CD4-positive, CD25-positive, alpha-beta regulatory T cell (primary cell): Measurements from ENCODE around the gene PYCR2. TPM values are rescaled to one million over a fixed set of nuclear protein-coding genes. Genes with fewer than 3 reads are reported as not detected.
"Not testable (repeated sequence)": the region's sequence is repeated elsewhere in the genome, so short reads cannot be mapped to it uniquely, and the experiment has no call there.

ENCODE experiments used
- ATAC-seq, 2 donors: fragments of 150-1000 bp; cut with Tn5 transposase; one replicate each; pipeline ENCODE4 v1.10.0; 2021; ENCODE audit warnings: low read depth in 2 of 2, moderate number of reproducible peaks in 2 of 2, moderate library complexity in 1 of 2
- DNase-seq, 3 donors: peaks; one replicate each; pipeline versions ENCODE4 v3.0.0 to v3.0.0-alpha.2; 2012 to 2022; ENCODE audit warnings: mixed read lengths in 1 of 3
- H3K27ac ChIP-seq: one replicate; pipeline ENCODE4 v1.7.0; 2013; ENCODE audit warnings: mild to moderate bottlenecking, low read length; ENCODE audit not compliant: insufficient read depth, poor library complexity, severe bottlenecking
- H3K27me3 ChIP-seq: one replicate; pipeline ENCODE4 v1.7.0; 2013; ENCODE audit warnings: low read length; ENCODE audit not compliant: control insufficient read depth, insufficient read depth
- H3K36me3 ChIP-seq: one replicate; pipeline ENCODE4 v1.7.0; 2013; ENCODE audit warnings: mild to moderate bottlenecking, low read length, moderate library complexity; ENCODE audit not compliant: control insufficient read depth, insufficient read depth
- H3K4me1 ChIP-seq: 2 replicates; pipeline ENCODE4 v1.7.0; 2013; ENCODE audit warnings: mild to moderate bottlenecking, low read length; ENCODE audit not compliant: insufficient read depth, control insufficient read depth, poor library complexity, severe bottlenecking
- H3K4me3 ChIP-seq: one replicate; pipeline ENCODE4 v1.7.0; 2013; ENCODE audit warnings: low read depth, mild to moderate bottlenecking, low read length, moderate library complexity
- H3K9me3 ChIP-seq, 2 experiments: 1 replicate in 1 of 2; 2 replicates in 1 of 2; pipeline ENCODE4 v1.7.0; 2013; ENCODE audit warnings: low read length in 2 of 2, mild to moderate bottlenecking in 1 of 2, moderate library complexity in 1 of 2; ENCODE audit not compliant: control insufficient read depth in 2 of 2
- H3K27ac Mint-ChIP-seq, 3 donors: one replicate each; pipeline ENCODE4 v1.8.0; 2020 to 2022; ENCODE audit warnings: mild to moderate bottlenecking in 3 of 3, mixed read lengths in 3 of 3, moderate library complexity in 2 of 3
- H3K27me3 Mint-ChIP-seq: one replicate; pipeline ENCODE4 v1.8.0; 2022; ENCODE audit warnings: mild to moderate bottlenecking, mixed read lengths
- H3K36me3 Mint-ChIP-seq: one replicate; pipeline ENCODE4 v1.8.0; 2020; ENCODE audit warnings: mixed read lengths
- H3K4me1 Mint-ChIP-seq, 4 donors: one replicate each; pipeline ENCODE4 v1.8.0; 2020 to 2022; ENCODE audit warnings: mixed read lengths in 4 of 4, mild to moderate bottlenecking in 1 of 4
- H3K4me3 Mint-ChIP-seq, 4 donors: one replicate each; pipeline ENCODE4 v1.8.0; 2020 to 2022; ENCODE audit warnings: mild to moderate bottlenecking in 4 of 4, mixed read lengths in 4 of 4, moderate library complexity in 3 of 4
- H3K9me3 Mint-ChIP-seq, 7 donors: one replicate each; pipeline ENCODE4 v1.8.0; 2020 to 2022; ENCODE audit warnings: mixed read lengths in 7 of 7, mild to moderate bottlenecking in 3 of 7, moderate library complexity in 2 of 7
- polyA plus RNA-seq, 4 donors: library from polyadenylated mRNA; unstranded; fragments of 300-500 nt; fragmentation: Illumina TruSeq; gene quantifications; one replicate each; pipeline ENCODE4 v1.2.3, GENCODE V29; 2021
- total RNA-seq: library from RNA; stranded (reverse); gene quantifications from one replicate; pipeline ENCODE4 v1.2.3, GENCODE V29; 2022

The PYCR2 gene
- total and polyA plus RNA-seq, 5 donors from 2014 or later = 51.6 to 74.6 (median 66.3) TPM

- no peaks in the 10 kb centered on the region for H3K27me3 Mint-ChIP-seq
- Histone ChIP-seq H3K9me3 (no peaks in the 10 kb centered on the region), H3K4me1 (peaks cover 11% of the 10 kb centered on the region), H3K36me3 (no peaks in the 10 kb centered on the region), H3K27me3 (no peaks in the 10 kb centered on the region), H3K27ac (no peak overlapping the region), H3K4me3 (no peak overlapping the region)
- no peak for ATAC-seq
- H3K4me3 Mint-ChIP-seq = no peak overlapping the region
- H3K36me3 Mint-ChIP-seq = no peaks in the 10 kb centered on the region
- peak overlapping the region in 2 of 3 donors; percentile 35 to 80 for H3K27ac Mint-ChIP-seq
- H3K4me1 Mint-ChIP-seq = peaks cover 2 to 49% (median 12%) of the 10 kb centered on the region in 4 donors
- DNase-seq = no peak
- no peaks in the 10 kb centered on the region for H3K9me3 Mint-ChIP-seq
These were observed 32.6 kb downstream of the PYCR2 start for GRCh38 chr1:225891229-225891972.

- no peaks in the 10 kb centered on the region for H3K27me3 ChIP-seq
- H3K9me3 Mint-ChIP-seq = no peaks in the 10 kb centered on the region
- no peaks in the 10 kb centered on the region for H3K9me3 ChIP-seq
- H3K4me3 ChIP-seq = no peak overlapping the region
- H3K27ac Mint-ChIP-seq = peak overlapping the region in 1 of 3 donors; percentile 38
- no peak overlapping the region for H3K27ac ChIP-seq
- ATAC-seq (no peak), DNase-seq (no peak)
- H3K36me3 Mint-ChIP-seq = no peaks in the 10 kb centered on the region
- no peaks in the 10 kb centered on the region for H3K27me3 Mint-ChIP-seq
- no peak overlapping the region for H3K4me3 Mint-ChIP-seq
- H3K36me3 ChIP-seq = no peaks in the 10 kb centered on the region
- peaks cover 4% of the 10 kb centered on the region for H3K4me1 ChIP-seq
- peaks cover 1 to 41% (median 9%) of the 10 kb centered on the region in 4 donors for H3K4me1 Mint-ChIP-seq
These were observed 33.5 kb downstream of the PYCR2 start for GRCh38 chr1:225890346-225891228.

GRCh38 chr1:225889743-225890142 lies 34.3 kb downstream of the PYCR2 start:
- no peaks in the 10 kb centered on the region for H3K36me3 Mint-ChIP-seq
- no peak for ATAC-seq
- H3K27ac Mint-ChIP-seq = no peak overlapping the region

GRCh38 chr1:225888898-225889601 lies 35.0 kb downstream of the PYCR2 start, which contains the start of gene LEFTY1:
LEFTY1 (minus strand) TSS chr1:225889146; CDS start chr1:225889066, 80 bp downstream.
- no peak for ATAC-seq
- DNase-seq = no peak
- Mint-ChIP-seq H3K27ac (peak within 1 kb of the TSS in 2 of 3 donors; percentile 36 to 65), H3K4me3 (peak within 1 kb of the TSS in 2 of 4 donors; percentile 38 to 49), H3K36me3 (no peaks in the 10 kb centered on the region), H3K4me1 (peaks cover 2 to 37% (median 7%) of the 10 kb centered on the region in 4 donors), H3K27me3 (no peaks in the 10 kb centered on the region), H3K9me3 (peaks cover 0 to 2% (median 0%) of the 10 kb centered on the region in 7 donors)
- Histone ChIP-seq H3K36me3 (no peaks in the 10 kb centered on the region), H3K4me1 (peaks cover 4% of the 10 kb centered on the region), H3K27ac (no peak within 1 kb of the TSS), H3K27me3 (no peaks in the 10 kb centered on the region), H3K4me3 (no peak within 1 kb of the TSS), H3K9me3 (no peaks in the 10 kb centered on the region)

More at GRCh38 chr1:225889743-225890142, 34.3 kb downstream of the PYCR2 start:
- Histone ChIP-seq H3K27ac (no peak overlapping the region), H3K4me1 (peaks cover 4% of the 10 kb centered on the region), H3K36me3 (no peaks in the 10 kb centered on the region), H3K4me3 (no peak overlapping the region), H3K9me3 (no peaks in the 10 kb centered on the region), H3K27me3 (no peaks in the 10 kb centered on the region)
- Mint-ChIP-seq H3K27me3 (no peaks in the 10 kb centered on the region), H3K4me1 (peaks cover 1 to 37% (median 9%) of the 10 kb centered on the region in 4 donors), H3K9me3 (peaks cover 0 to 2% (median 0%) of the 10 kb centered on the region in 7 donors), H3K4me3 (no peak overlapping the region)
- no peak for DNase-seq

GRCh38 chr1:225888289-225888897 lies 35.7 kb downstream of the PYCR2 start:
- ATAC-seq (no peak), DNase-seq (no peak)
- Histone ChIP-seq H3K9me3 (no peaks in the 10 kb centered on the region), H3K36me3 (no peaks in the 10 kb centered on the region), H3K27me3 (no peaks in the 10 kb centered on the region), H3K27ac (no peak overlapping the region), H3K4me1 (peaks cover 10% of the 10 kb centered on the region), H3K4me3 (no peak overlapping the region)
- peaks cover 0 to 2% (median 0%) of the 10 kb centered on the region in 7 donors for H3K9me3 Mint-ChIP-seq
- peaks cover 0 to 35% (median 4%) of the 10 kb centered on the region in 4 donors for H3K4me1 Mint-ChIP-seq
- peak overlapping the region in 1 of 4 donors; percentile 38 for H3K4me3 Mint-ChIP-seq
- no peaks in the 10 kb centered on the region for H3K36me3 Mint-ChIP-seq
- H3K27me3 Mint-ChIP-seq = no peaks in the 10 kb centered on the region
- H3K27ac Mint-ChIP-seq = peak overlapping the region in 2 of 3 donors; percentile 36 to 65

GRCh38 chr1:225887554-225888288 lies 36.3 kb downstream of the PYCR2 start:
- H3K9me3 ChIP-seq, H3K36me3 ChIP-seq, H3K36me3 Mint-ChIP-seq, H3K27me3 Mint-ChIP-seq, ATAC-seq, H3K4me3 ChIP-seq, H3K27me3 ChIP-seq, H3K27ac ChIP-seq, DNase-seq, H3K9me3 Mint-ChIP-seq: not testable (repeated sequence)
- Mint-ChIP-seq H3K4me1 (peaks cover 0 to 39% (median 6%) of the 10 kb centered on the region in 4 donors), H3K4me3 (peak overlapping the region in 2 of 4 donors; percentile 38 to 74), H3K27ac (peak overlapping the region in 2 of 3 donors; percentile 36 to 65)
- peaks cover 13% of the 10 kb centered on the region for H3K4me1 ChIP-seq
